ENCODE results near the gene AKR1B15. TPM values are rescaled to one million over a fixed set of nuclear protein-coding genes. Genes with fewer than 3 reads are reported as not detected.
A peak's percentile ranks its signal among the peaks of the same experiment; 100 is the strongest.
"Not testable (repeated sequence)": the region's sequence is repeated elsewhere in the genome, so short reads cannot be mapped to it uniquely, and the experiment has no call there.

AKR1B15 gene
- total and polyA plus RNA-seq, 12 donors = 0.03 to 0.55 (median 0.24) TPM; not detected in 6

GRCh38 chr7:134554417-134554966 lies 5.6 kb downstream of the AKR1B15 start:
- WGBS, 4 donors = 73 to 93% (median 88%) methylated on average over 6 to 7 of the region's 7 CpGs
- no peak overlapping the region for H3K27ac ChIP-seq
- intact Hi-C loops (cut with DNase I) = no loop called here

GRCh38 chr7:134557391-134557790 lies 8.5 kb downstream of the AKR1B15 start:
- WGBS, 4 donors = 41 to 74% (median 70%) methylated on average over 6 of the region's 6 CpGs
- intact Hi-C loops (cut with DNase I) = no loop called here
- DNase-seq = no peak
- Histone ChIP-seq H3K4me3 (no peak overlapping the region), H3K4me1 (replicated peaks in 1 of 2) (no peaks in the 10 kb centered on the region), H3K27me3 (no peaks in the 10 kb centered on the region), H3K27ac (no peak overlapping the region), H3K36me3 (replicated peaks in 1 of 2) (no peaks in the 10 kb centered on the region), H3K9me3 (replicated peaks in 1 of 3) (no peaks in the 10 kb centered on the region)
- TF ChIP-seq POLR2A (IDR thresholded peaks at IDR 0.05) = no peak

More at GRCh38 chr7:134554417-134554966, 5.6 kb downstream of the AKR1B15 start:
- no peaks in the 10 kb centered on the region for H3K27me3 ChIP-seq
- DNase-seq = no peak
- H3K4me3 ChIP-seq = no peak overlapping the region
- H3K4me1 ChIP-seq (replicated peaks in 1 of 2) = no peaks in the 10 kb centered on the region
- no peaks in the 10 kb centered on the region for H3K9me3 ChIP-seq (replicated peaks in 1 of 3)
- no peaks in the 10 kb centered on the region for H3K36me3 ChIP-seq (replicated peaks in 1 of 2)
- no peak for TF ChIP-seq CTCF (IDR thresholded peaks at IDR 0.05)
- no peak for TF ChIP-seq POLR2A (IDR thresholded peaks at IDR 0.05)

- no peaks in the 10 kb centered on the region for H3K9me3 ChIP-seq (replicated peaks in 1 of 3)
- H3K27me3 ChIP-seq = no peaks in the 10 kb centered on the region
- H3K36me3 ChIP-seq (replicated peaks in 1 of 2) = no peaks in the 10 kb centered on the region
- no peaks in the 10 kb centered on the region for H3K4me1 ChIP-seq (replicated peaks in 1 of 2)
- intact Hi-C loops (cut with DNase I) = no loop called here
- 85 to 90% (median 88%) methylated on average over 5 of the region's 5 CpGs for WGBS, 4 donors
- TF ChIP-seq CTCF (IDR thresholded peaks at IDR 0.05) = no peak
- TF ChIP-seq POLR2A (IDR thresholded peaks at IDR 0.05) = no peak
- no peak overlapping the region for H3K4me3 ChIP-seq
- H3K27ac ChIP-seq = no peak overlapping the region
- no peak for DNase-seq
Observed at GRCh38 chr7:134558370-134558769, 9.5 kb downstream of the AKR1B15 start.

- DNase-seq; H3K4me1 ChIP-seq (replicated peaks in 1 of 2); H3K27me3 ChIP-seq; H3K9me3 ChIP-seq (replicated peaks in 1 of 3); H3K36me3 ChIP-seq (replicated peaks in 1 of 2); intact Hi-C loops (cut with DNase I); H3K4me3 ChIP-seq; H3K27ac ChIP-seq: not testable (repeated sequence)
- WGBS, 4 donors = 80 to 88% (median 82%) methylated on average over 5 of the region's 5 CpGs
Observed at GRCh38 chr7:134561616-134562015, 12.7 kb downstream of the AKR1B15 start.

- peak in 3 of 7 donors; percentile 7 to 54 (median 8) for DNase-seq
Observed at GRCh38 chr7:134562136-134562535, 13.2 kb downstream of the AKR1B15 start.

GRCh38 chr7:134563398-134563749 lies 14.5 kb downstream of the AKR1B15 start:
- DNase-seq; H3K27me3 ChIP-seq; intact Hi-C loops (cut with DNase I); H3K4me1 ChIP-seq (replicated peaks in 1 of 2); H3K9me3 ChIP-seq (replicated peaks in 1 of 3); H3K36me3 ChIP-seq (replicated peaks in 1 of 2); H3K4me3 ChIP-seq: not testable (repeated sequence)
- WGBS, 4 donors = 63 to 88% (median 78%) methylated on average over 2 of the region's 2 CpGs
- H3K27ac ChIP-seq = peak overlapping the region in 1 of 5 donors; percentile 81

More at GRCh38 chr7:134562136-134562535, 13.2 kb downstream of the AKR1B15 start:
- TF ChIP-seq POLR2A (IDR thresholded peaks at IDR 0.05) (no peak), CTCF (IDR thresholded peaks at IDR 0.05) (no peak)
- Histone ChIP-seq H3K27ac (peak overlapping the region in 1 of 5 donors; percentile 6), H3K27me3 (no peaks in the 10 kb centered on the region), H3K4me3 (no peak overlapping the region), H3K36me3 (replicated peaks in 1 of 2) (no peaks in the 10 kb centered on the region), H3K4me1 (replicated peaks in 1 of 2) (no peaks in the 10 kb centered on the region), H3K9me3 (replicated peaks in 1 of 3) (no peaks in the 10 kb centered on the region)
- WGBS, 4 donors = 68 to 91% (median 73%) methylated on average over 6 of the region's 6 CpGs
- intact Hi-C loops (cut with DNase I) = no loop called here

Measured in adrenal gland (tissue), 12 donors.